SKM-1 treated with dmso at 0.1 percent for 144 hours (cell line): ENCODE data around the gene LRP4.
A peak's percentile ranks its signal among the peaks of the same experiment; 100 is the strongest.
"Not testable (repeated sequence)": the region's sequence is repeated elsewhere in the genome, so short reads cannot be mapped to it uniquely, and the experiment has no call there.

Experiments used
- DNase-seq: peaks from one replicate; lab custom pipeline; 2025; ENCODE audit not compliant: unreplicated experiment; lab: John Stamatoyannopoulos, UW

LRP4 gene

DNA sequence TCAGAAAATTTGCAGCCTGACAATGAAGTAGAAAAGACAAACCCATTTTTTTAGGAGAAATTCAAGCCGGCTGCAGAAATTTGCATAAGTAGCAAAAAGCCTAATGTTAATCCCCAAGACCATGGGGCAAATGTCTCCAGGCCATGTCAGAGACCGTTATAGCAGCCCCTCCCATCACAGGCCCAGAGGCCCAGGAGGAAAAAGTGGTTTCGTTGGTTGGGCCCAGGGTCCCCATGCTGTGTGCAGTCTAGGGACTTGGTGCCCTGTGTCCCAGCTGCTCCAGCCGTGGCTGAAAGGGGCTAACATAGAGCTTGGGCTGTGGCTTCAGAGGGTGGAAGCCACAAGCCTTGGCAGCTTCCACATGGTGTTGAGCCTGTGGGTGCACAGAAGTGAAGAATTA lies 9.6 kb upstream of the LRP4 start:
- DNase-seq: not testable (repeated sequence)

GRCh38 chr11:46920755-46921154 lies 2.4 kb upstream of the LRP4 start:
- no peak for DNase-seq

DNA sequence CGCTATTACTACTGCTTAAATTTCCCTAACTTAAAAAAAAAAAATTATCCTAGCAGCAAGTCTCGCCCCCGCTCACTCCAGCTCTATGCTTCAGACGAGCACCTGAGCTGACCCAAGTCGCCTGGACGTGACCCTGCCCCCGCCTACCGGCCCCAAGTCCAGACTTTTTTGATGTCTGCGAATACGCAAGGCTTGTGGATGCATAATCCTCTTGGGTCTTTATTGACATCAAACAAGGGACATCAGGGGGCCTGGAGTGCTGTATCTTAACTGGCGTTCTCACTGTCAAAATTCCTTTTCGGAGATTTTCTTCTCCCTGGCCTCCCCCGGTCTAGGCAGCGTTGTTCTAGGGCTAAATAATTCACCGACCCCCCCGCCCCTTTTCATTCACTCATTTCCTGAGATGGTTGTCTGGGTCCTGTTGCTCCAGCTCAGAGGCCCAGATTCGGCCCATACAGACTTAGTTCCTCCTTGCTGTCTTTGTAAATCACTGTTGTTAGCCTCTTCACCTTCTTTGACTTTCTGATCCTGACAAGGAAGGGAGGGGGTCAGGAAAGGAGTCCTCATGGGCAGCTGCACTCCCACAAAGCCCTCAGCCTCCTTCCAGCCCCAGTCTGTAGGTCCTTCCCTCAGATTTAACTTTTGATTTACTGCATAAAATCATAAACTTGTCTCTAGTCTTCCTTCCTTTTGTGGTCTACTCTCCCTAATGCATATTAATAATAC lies 601 bp upstream of the LRP4 start:
- DNase-seq: no peak

DNA sequence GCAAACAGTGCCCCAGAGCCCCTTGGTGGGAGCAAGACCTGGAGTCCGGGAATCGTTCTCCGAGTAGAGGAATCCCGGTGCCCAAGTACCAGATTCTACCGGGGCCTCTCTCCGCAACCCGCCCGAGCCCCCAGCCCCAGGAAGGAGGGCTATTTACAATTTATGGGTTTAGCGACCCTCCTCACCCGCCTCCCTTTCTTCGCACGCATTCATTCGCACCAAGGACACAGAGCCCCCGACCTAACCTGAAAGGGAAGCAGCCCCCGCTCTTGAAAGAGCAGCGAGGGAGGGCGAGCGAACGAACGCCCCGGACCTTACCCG lies 628 bp downstream of the LRP4 start:
- no peak for DNase-seq

DNA sequence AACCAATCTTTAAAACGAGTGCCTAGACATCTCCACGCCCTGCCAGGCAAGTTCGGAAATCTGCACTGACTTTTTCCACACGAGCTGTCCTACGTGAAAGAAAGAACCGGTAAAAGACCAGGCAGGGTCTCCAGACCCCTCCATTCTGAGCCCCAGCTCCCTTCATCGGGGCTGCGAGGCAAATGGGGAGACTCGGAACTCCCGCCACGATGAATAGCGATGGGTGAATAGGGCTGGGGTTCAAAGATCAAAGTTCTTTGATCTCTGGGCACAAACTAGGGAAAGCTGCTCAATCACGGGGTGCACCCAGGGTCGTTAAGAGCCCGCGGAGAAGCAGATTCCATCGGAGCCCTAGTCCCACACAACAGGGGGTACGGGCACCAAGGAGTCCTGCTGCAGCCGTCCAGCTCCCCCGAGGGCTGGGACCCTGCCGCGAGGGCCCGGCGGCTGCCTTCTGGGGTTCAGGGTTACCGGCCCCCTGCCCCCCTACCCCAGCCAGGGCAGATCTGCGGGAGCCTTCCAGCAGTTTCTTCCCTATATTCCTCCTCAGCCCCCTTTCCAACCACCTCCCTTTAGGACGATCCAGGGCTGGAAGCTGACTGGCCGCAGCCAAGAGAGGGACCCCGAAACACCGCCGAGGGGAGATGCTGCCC lies 1.1 kb downstream of the LRP4 start:
- DNase-seq: no peak

GRCh38 chr11:46916286-46917108 lies 1.9 kb downstream of the LRP4 start:
- no peak for DNase-seq

DNA sequence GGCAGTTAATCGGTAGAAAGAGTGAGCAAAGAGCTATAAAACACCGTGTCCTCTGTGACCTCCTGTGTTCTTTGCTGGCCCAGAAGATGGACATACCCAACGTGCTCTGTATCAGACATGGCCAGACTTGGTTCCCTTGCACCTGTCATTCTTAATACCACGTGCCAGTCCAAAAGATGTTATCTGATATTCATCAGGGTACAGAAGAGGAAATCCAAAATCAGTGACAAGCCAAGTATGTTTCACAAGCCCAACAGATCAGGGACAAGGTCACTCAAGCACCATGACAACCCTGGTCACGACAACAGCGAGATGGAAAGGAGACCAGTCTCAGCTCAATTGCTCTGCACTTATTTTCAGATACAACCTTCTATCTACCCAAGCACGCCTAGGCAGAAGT lies 3.4 kb downstream of the LRP4 start:
- DNase-seq: no peak

- no peak for DNase-seq
Measured at GRCh38 chr11:46914363-46914762, 4.0 kb downstream of the LRP4 start.

DNA sequence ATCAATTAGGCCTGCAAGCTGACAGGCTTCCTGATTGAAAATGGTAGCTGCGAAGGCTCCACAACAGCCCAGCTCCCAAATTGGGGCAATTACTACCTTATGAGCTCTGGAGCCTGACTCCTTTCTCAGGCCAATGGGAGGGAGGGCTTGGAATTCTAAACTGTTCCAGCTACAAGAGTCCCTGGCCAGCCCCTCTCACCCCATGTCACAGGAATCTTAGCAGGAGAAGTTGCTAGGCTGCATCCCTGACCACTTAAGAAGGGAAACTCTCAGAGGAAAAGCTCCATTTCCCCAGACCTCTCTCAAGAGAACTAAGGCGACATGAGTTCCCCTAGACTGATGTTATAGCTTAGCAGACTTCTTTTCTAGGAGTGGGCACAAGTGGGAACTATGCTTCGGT lies 4.9 kb downstream of the LRP4 start:
- no peak for DNase-seq

DNA sequence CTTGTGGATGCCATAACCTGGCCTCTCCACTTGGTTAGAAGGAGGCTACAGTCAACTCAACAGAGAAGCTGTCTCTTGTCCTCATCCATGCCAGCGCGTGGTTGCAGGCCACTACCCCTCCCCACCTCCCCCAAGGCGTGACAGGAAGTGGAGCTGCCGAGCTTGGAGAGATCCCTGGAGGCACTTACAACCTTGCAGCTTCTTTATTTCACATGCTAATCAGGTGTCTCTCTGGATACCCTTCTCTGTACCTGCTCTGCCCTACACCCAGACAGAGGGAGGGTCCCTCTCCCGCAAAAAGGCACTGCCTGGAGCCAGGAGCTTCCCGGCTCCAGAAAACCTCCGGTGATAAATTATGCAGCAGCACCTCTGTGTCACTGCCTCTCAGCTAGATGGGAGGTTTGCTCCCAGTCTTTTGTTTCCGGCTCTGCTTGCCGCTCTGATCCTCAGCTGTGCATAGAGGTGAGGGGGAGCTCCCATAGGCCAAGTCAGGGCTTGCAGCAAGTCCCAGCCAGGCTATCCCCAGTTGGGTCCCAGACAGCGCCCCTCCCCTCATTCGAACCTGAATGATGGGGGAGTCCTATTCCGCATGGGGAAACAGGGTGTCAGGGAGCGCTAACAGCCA lies 5.7 kb downstream of the LRP4 start:
- no peak for DNase-seq

GRCh38 chr11:46907606-46908005 lies 10.7 kb downstream of the LRP4 start:
- no peak for DNase-seq

DNA sequence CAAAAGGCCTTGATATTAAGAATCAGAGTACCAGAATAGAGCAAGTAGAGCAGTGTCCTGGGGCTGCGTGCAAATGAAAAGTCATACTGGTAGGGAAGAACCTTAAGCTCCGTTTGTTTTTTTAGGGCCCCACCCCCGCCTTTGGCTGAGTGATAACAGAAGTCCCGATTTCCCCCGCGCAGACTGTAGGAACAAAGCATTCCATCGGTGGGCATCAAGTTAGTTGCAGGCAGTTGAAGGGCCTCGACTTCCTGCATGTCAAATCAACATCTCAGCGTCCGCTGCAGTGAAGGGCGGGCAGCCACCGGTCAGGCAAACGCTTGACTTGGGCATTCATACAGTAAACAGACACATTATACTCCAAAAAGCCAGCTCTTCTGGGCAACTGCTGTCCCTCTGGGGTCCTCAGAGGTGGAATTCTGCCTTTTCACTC lies 11.7 kb downstream of the LRP4 start:
- DNase-seq: no peak

GRCh38 chr11:46905806-46906205 lies 12.5 kb downstream of the LRP4 start:
- no peak for DNase-seq

GRCh38 chr11:46903846-46904245 lies 14.5 kb downstream of the LRP4 start:
- no peak for DNase-seq

DNA sequence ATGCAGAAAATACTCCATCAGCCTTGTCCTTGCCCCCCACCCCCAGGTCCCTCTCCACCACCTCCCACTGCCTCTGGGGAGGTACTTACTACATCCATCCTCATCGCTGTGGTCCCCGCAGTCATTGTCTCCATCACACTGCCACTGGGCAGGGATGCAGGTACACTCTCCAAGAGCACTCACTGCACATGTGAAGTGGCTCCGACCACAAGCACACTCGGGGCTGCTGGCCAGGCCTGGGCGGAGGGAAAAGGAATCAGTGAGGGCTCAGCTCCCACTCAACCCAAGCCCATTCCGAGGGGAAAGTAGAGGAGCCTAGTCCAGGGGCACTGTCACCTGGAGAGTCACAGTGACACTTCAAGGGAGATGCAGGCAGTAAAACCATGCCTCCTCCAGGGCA lies 15.7 kb downstream of the LRP4 start:
- no peak for DNase-seq

- no peak for DNase-seq
Measured at GRCh38 chr11:46901156-46901555, 17.2 kb downstream of the LRP4 start.

DNA sequence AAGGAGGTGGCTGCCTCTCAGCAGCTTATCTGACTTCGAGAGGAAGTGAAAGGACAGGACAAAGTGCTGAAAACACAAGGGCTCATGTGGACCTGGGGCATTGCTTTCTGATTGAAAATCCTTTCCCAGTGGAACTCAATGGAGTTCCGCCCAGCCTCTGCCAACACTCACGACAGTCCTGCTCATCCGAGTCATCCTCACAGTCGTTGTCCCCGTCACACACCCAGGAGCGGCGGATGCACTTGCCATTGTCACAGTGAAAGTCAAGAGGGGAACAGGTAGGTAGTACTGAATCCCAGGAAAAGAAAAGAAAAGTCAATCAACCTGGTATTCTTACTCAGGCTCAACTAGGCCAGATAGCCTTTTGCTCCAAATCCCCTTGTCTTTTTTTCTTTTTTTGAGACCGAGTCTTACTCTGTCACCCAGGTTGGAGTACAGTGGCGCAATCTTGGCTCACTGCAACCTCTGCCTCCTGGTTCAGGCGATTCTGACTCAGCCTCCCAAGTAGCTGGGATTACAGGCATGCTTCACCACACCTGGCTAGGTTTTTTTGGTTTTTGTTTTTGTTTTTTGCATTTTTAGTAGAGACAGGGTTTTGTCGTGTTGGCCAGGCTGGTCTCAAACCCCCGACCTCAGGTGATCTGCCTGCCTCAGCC lies 18.1 kb downstream of the LRP4 start:
- no peak for DNase-seq

DNA sequence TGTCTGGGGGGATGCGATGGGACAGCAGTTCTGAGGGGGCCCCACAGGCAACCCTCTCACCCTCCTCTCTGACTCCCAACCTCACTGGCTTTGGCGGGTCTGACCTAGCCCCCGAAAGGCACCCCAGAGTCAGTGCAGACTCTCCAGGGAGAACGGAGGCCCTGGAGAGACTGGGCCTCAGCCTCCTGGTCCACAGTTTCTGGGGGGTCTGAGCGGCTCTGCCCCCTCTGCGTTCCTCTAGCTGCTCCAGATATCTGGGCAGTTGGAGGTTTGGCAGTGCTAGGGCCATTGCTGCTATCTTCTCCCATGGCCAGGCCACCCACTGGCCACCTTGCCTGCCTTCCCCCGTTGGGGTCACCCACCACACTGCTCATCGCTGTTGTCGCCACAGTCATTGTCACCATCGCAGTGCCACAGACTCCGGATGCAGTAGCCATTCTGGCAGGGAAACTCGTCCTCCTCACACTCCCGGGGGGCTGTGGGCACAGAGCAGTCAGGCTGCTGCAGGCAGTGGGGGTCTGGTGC lies 18.8 kb downstream of the LRP4 start:
- no peak for DNase-seq

DNA sequence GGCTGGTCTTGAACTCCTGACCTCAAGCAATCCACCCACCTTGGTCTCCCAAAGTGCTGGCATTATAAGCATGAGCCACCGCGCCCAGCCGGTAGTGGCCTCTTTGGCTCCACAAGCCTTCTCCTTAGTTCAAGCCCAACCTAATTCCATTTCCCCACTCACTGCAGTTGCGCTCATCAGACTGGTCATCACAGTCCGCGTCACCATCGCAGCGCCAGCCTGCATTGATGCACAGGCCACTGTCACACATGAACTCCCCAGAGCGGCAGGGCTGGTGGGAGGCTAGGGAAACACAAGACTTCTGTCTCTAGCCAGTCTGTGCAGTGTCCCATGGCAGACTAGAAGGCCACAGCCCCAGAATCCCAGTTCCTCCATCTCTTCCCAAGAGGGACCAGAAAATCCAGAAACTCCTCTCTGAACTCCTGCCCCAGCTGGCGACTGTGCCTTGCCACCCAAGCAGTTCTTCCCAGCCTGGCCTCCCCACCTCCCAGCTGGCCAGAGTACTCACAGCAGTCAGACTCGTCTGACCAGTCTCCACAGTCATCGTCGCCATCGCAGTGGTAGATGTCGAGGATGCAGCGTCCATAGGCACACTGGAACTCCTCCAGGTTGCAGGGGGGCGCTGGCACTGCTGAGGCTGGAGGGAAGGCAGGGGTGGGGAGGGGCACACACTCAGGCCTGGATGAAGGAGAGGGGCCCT lies 19.8 kb downstream of the LRP4 start:
- no peak for DNase-seq

DNA sequence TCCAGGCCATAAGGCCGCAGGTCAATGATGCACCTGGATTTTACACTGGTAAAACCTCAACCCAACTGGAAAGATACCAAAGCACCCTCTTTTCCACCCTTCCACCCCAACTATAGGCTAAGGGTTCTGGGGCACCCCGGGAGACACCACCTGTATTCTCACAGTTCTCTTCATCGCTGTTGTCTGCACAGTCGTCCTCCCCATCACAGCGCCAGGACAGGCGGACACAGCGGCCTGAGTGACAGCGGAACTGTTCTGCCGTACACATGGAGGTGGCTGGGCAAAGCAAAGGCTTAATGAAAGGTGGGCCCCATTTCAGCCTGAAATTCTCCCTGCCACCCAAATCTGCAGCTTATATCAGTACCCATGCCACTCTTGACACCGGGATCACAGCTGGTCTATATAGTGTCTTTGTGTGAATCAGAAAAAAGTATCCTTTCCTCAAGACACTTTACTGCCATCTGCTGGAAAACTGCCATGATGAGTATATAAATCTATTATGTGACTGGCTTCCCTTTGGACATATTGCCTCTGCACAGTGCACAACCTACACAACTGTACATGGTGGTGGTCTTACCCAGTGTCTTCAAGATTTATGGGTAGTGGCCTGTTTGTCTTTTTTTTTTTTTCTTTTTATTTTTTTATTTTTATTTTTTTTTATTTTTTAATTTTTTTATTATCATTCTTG lies 21.5 kb downstream of the LRP4 start:
- peak; percentile 27 for DNase-seq
